GM21825 (cell line): ENCODE data around the gene AGR3.

ENCODE experiments used
- ATAC-seq: cut with Tn5 transposase; IDR thresholded peaks from one replicate; pipeline ENCODE4 v1.9.1; 2021; ENCODE audit warnings: mild to moderate bottlenecking, moderate library complexity; ENCODE audit not compliant: unreplicated experiment

Gene AGR3

DNA sequence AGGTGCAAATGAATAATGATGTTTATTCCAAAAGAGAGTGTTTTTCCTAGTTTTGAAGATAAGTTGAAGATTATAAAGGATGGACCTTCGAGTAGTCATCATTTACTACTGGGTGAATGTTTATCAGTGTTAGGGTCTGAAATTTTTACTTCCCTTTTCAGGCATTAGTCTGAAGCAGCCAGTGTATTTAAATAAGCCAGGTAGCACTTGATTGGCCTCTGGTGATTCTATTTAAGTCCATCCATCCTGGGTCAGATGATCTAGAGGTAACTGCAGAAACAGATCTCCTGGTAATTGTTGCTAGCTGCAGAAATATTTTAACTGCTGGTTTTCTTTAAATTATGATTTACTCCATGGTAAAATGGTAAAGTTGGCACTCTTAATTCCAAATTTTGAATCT is 42.9 kb downstream of the AGR3 start:
- no peak for ATAC-seq

DNA sequence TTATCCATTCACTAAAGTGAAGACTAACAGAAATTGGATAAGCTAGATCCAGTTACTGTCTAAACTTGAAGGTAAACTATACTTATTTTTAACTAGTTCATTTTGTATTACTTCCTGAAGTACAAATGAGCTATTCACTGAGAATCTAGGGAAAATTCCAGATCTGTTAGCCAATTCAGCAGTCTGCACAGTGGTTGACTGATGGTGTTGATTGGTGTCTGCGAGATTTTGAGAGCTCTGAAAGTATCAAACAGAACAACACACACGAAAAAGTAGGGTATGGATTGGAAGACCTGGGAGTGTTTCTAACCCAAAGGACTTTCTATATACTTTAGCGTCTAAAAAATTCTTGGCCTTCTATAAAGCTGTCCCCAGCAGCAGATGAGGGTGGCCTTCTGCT is 43.4 kb downstream of the AGR3 start:
- no peak for ATAC-seq

DNA sequence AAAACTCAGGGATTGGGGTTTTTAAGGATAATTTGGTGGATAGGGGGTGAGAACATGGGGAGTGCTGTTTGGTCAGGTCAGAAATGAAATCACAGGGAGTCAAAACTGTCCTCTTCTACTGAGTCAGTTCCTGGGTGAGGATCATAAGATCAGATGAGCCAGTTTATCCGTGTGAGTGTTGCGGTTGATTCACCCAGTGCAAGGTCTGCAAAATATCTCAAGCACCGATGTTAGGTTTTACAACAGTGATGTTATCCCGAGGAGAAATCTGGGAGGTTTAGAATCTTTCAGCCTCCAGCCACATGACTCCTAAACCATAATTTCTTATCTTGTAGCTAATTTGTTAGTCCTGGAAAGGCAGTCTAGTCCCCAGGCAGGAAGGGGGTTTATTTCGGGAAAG is 45.3 kb downstream of the AGR3 start:
- no peak for ATAC-seq

DNA sequence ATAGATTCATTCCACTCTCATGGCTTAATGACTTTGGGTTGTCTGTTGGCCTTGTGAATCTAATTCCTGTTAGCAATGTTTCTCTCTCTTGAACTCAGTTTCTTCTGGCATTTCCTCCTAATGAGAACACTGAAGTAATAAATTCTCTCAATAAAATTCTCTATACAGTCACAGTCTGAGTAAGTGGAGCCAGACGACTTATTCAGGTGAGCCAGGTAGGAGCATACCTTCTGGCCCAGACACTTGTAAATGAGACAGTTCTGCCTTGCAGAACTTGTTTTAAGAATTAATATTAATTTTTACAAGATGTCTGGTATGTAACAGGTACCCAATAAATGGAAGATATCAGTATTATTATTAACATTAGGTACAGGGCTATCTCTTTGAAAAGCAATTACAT is 48.4 kb downstream of the AGR3 start:
- no peak for ATAC-seq

DNA sequence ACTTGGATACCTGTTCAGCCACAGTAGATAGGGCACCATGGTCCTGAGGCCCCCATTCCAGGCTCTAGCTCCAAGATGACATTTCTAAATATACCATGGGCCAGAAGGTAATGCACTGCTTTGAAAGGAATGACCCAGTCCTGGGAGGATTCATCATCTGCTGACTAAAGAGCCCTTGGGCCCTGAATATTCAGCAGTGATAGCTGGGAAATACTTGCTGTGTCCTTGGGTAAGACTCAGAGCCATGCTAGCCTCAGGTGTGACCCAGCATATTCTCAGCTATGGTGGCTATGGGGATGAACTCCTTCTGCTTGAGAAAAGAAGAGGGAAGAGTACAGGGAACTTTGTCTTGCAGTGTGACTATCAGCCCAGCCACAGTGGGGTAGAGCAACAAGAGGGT is 55.7 kb downstream of the AGR3 start:
- ATAC-seq: no peak

DNA sequence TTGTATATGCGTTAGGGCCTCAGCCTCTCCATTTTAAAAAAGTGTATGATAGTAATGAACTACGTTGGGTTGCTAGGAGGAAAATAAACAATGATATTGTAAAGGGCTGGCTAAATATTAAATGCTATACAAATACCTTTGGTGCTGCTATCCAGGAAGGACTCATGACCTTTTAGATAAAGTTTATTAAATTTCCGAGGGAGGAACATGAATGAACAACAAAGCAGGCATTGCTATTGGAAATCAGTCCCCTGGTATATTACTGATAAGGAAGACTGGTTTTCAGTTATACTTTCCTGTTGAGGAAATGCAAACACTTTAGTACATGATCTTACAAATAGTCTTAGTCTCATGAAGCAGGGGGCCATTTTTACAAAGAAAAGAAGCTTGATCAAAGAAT is 59.8 kb downstream of the AGR3 start:
- ATAC-seq: no peak

DNA sequence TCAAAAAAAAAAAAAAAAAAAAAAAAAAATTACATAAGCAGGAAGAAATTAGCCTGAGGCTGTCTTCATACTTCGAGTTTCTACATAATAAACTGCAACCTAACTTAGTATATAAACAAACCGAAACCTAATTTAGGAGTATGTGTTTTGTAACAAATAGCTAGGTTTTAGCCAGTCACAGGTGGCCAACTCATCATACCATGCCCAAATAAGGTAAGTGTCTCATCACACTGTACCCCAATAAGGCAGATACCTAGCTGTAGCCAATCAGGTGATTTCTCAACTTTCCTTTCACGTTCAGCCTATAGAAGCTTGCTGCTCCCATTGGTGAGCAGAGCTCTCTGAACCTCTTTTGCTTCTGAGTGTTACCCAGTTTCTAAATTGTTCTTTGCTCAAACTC is 63.1 kb downstream of the AGR3 start:
- no peak for ATAC-seq

DNA sequence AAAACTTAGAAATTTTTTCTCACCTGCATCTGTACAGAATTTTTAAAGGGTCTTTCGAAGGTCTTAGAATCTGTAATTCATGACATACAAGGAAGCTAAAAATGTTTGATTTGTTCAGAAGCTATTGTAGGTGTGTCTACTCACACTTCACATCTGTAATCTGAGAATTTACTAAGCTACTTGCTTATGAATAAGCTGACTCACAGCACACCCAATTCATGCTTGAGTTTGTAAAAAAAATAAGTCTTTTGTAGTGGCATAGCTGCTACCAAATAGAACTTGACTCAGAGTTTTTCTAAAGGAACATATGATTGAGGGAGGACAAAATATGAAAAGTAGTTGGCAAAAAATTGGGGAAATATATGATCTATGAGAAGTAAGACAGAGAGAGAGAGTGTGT is 64.2 kb downstream of the AGR3 start:
- no peak for ATAC-seq

DNA sequence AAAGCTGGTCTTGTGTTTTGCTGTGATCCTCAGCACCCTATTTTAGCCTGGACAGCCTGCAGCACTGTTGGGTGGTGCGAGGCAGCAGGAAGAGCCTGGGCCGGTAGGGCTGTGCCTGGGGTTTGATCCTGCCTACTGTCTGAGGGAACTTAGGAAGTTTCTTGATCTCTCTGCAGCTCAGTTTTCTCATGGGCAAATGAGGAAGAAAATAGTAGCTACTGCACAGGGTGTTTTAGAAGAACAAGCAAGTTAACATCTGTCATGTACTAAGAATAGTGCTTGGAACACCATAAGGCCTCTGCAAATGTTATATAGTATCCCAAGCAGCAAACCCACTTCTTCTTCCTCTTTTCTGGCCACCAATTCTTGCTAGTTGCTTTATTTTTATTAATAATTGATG is 65.0 kb downstream of the AGR3 start:
- no peak for ATAC-seq

DNA sequence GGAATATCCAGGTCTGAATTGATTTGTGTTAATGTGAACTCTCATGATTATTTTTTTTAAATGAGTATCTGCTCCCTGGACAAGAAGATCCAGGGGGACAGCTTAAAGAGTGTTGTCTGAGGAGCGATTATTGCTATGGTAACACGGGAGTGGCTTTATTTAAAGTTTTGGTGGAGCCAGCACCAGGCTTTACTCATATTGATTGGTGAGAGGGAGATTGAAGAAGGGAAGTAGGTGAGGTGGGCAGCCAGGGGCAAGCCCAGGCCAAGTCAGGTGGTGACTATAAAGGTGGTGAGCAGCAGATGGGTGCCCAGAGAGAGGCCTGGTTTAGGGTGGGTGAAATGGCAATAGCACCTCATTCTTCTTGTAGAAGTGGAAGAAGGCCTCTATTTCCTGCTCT is 66.8 kb downstream of the AGR3 start:
- ATAC-seq: no peak

DNA sequence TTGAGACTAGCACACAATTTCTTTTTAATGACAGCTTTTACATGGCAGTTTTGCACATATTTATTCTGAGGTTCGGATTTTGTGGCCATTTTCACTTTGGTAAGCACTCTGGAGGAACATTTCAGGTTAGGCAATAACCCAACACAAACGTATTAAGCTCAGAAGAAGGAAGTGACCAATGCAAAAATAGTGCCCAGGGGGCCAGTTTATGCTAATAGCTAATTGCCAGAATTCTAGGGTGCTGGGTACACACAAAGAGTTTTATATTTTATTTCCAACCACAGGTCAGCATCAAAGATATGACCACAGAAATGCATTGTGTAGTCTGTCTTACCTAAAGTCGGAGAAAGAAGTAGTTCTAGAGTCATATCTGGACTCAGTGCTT is 68.6 kb downstream of the AGR3 start:
- no peak for ATAC-seq

DNA sequence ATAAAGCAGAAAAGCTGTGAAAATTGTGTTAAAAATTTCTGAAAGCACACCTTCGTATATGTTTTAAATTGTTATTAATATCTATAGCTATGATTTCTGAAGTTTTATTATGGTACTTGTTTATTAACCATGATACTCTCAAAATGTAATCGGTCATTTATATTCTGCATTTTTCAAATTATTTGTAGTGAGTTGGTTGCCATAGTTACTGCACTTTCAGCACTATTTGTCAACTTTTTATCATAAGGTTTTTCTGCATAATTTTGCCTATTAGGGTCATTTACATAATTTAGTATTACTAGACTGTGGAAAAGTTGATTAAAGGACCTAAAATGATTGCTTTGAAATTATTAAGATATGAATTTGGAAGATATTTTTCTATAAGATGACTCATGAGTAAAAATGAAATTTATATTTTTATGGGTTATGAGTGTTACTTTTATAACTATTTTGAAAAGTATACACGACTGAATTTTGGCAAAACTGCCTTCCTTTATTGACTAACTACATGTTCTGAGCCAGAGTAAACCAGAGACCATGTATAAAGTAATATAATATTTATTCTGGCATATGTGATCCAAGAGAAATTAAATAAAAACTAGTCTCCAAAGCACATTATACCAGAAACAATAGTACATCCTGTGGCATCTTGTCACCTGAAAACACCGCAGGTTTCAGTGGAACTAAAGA is 69.1 kb downstream of the AGR3 start:
- no peak for ATAC-seq

DNA sequence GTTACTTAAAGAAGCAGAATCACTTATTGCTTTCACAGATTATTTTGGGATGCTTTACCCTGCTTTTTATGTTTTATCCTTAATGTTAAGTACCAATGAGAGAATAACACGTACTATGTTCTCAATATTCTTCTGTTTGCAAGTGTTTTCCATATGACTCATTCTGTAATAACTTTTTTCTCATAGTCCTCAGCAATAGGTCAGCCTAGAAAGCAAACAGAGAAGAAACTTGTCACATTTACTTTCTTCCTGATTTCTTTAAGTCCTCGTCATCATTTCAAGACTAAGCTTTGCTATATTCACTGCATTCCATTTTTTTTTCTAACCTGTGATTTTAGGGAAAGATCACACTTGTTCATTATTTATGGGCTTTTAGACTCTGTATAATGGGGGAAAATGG is 70.2 kb downstream of the AGR3 start:
- ATAC-seq: no peak

DNA sequence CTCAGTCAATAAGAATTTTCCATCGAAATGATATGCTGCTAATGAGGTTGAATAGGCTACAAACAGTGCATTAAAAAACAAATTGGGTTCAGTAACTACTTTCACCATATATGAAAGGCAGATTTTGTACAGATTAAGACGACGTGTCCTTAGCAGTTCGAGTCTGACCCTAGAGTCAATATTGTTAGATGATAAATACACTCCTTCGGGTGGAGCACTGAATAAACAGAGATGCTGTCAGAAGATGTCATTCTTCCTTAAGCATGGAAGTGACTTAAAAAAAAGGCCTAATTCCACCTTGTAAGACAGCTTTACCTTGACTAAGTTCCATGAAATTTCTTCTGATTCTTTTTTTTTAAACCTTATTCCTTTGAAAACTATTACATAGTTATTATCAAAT is 71.2 kb downstream of the AGR3 start:
- no peak for ATAC-seq

DNA sequence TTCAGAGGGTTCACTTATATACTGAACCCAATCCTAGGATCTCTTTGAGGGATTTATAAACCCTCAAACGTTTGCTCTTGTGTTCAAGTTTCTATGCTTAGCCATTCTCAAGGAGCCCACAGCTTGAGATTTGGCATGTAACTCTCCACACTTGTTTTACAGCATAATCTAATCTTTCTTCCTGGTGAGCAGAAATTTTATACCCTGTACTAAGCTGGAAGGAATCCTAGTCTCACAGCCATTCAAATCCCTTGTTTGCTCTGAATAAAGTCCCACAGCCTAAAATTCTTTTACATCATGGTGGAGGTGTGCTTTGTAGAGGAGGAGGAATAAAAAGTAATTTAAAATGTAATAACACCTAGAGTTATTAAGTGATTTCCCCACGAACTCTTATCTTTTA is 71.7 kb downstream of the AGR3 start:
- no peak for ATAC-seq
